Suprapubic skin (tissue), 4 donors: ENCODE data around the gene IRF2BP2. TPM values are rescaled to one million over a fixed set of nuclear protein-coding genes. Genes with fewer than 3 reads are reported as not detected.

Experiments used
- DNase-seq, 2 donors: peaks; one replicate each; pipeline ENCODE4 v3.0.0-alpha.2; 2019; ENCODE audit warnings: low spot score in 2 of 2
- H3K27ac ChIP-seq: fragments of 200-600 bp; sonication (generic); one replicate; pipeline ENCODE4 v1.5.1; 2019
- H3K27me3 ChIP-seq: fragments of 200-600 bp; sonication (generic); one replicate; pipeline ENCODE4 v1.5.1; 2019
- H3K36me3 ChIP-seq: fragments of 200-600 bp; sonication (generic); one replicate; pipeline ENCODE4 v1.5.1; 2019
- H3K4me1 ChIP-seq: fragments of 200-600 bp; sonication (generic); one replicate; pipeline ENCODE4 v1.5.1; 2019
- H3K4me3 ChIP-seq: fragments of 200-600 bp; sonication (generic); one replicate; pipeline ENCODE4 v1.5.1; 2019; ENCODE audit warnings: mild to moderate bottlenecking
- H3K9me3 ChIP-seq: fragments of 200-600 bp; sonication (generic); one replicate; pipeline ENCODE4 v1.5.1; 2019
- CTCF ChIP-seq, 2 donors: fragments of 200-600 bp in 1 of 2; fragments of 450-650 bp in 1 of 2; sonication (generic) in 1 of 2; IDR thresholded peaks; one replicate each; pipeline ENCODE4 v1.5.1; 2016 to 2019; ENCODE audit warnings: antibody characterized with exemption in 2 of 2, mild to moderate bottlenecking in 1 of 2, moderate library complexity in 1 of 2
- EP300 ChIP-seq: sonication (generic); formaldehyde crosslinking; IDR thresholded peaks from one replicate; pipeline ENCODE4 v1.6.1; 2017; ENCODE audit warnings: antibody characterized with exemption
- POLR2A ChIP-seq, 2 donors: fragments of 450-650 bp; IDR thresholded peaks; one replicate each; pipeline ENCODE4 v1.6.1; 2017; ENCODE audit warnings: antibody characterized with exemption in 2 of 2, mild to moderate bottlenecking in 2 of 2, moderate library complexity in 2 of 2
- POLR2AphosphoS5 ChIP-seq, 3 donors: sonication (generic); formaldehyde crosslinking; IDR thresholded peaks; one replicate each; pipeline ENCODE4 v1.6.1; 2017; ENCODE audit warnings: antibody characterized with exemption in 3 of 3
- WGBS: methylation state at CpG from one replicate; pipeline ENCODE4 v1.1.5; 2018; 5-methylcytosine and 5-hydroxymethylcytosine counted together
- total RNA-seq, 4 donors: library from RNA; depleted of rRNA; stranded (reverse); fragments of >200 nt; gene quantifications; one replicate each; pipeline ENCODE4 v1.1.0, GENCODE V29; 2016

The IRF2BP2 gene
- total RNA-seq, 4 donors from 2014 or later: 129 to 195 (median 159) TPM

DNA sequence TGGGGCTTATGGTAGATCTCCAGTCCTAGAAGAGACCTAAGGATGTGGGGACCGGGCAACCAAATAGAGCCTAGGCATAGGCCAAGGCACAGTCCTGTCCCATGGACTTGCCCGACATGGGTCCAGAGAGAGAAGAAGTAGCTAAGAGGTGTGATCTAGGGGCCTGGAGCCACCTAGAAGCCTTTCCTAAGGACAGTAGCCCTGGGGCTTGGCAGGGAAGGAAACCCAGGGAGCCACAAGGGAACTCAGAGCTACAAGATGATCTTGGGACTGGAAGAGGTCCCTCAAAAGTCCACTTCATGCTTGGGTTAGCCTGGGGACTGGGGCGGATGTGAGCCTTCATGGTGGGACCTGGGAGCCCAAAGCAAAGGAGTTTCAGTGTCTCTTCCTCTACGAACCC lies 18.8 kb downstream of the IRF2BP2 start:
- H3K27ac ChIP-seq: no peak overlapping the region
- no peak overlapping the region for H3K4me3 ChIP-seq
- H3K9me3 ChIP-seq: no peaks in the 10 kb centered on the region
- no peaks in the 10 kb centered on the region for H3K27me3 ChIP-seq
- DNase-seq: no peak
- peaks cover 19% of the 10 kb centered on the region for H3K4me1 ChIP-seq
- WGBS: 97% methylated on average over 4 of the region's 4 CpGs
- TF ChIP-seq POLR2AphosphoS5 (IDR thresholded peaks at IDR 0.05): no peak
- no peak for TF ChIP-seq POLR2A (IDR thresholded peaks at IDR 0.05)
- no peak for TF ChIP-seq EP300
- no peak for TF ChIP-seq CTCF (IDR thresholded peaks at IDR 0.05)
- no peaks in the 10 kb centered on the region for H3K36me3 ChIP-seq

- Histone ChIP-seq H3K36me3 (no peaks in the 10 kb centered on the region), H3K27me3 (no peaks in the 10 kb centered on the region), H3K27ac (peak overlapping the region; percentile 86), H3K4me3 (no peak overlapping the region), H3K9me3 (no peaks in the 10 kb centered on the region), H3K4me1 (peaks cover 29% of the 10 kb centered on the region)
- 49% methylated on average over 7 of the region's 7 CpGs for WGBS
- TF ChIP-seq POLR2A (IDR thresholded peaks at IDR 0.05): no peak
- no peak for TF ChIP-seq CTCF (IDR thresholded peaks at IDR 0.05)
- no peak for TF ChIP-seq POLR2AphosphoS5 (IDR thresholded peaks at IDR 0.05)
- TF ChIP-seq EP300: no peak
- DNase-seq: no peak
Observed at GRCh38 chr1:234589854-234590620, 19.9 kb downstream of the IRF2BP2 start.

GRCh38 chr1:234589064-234589800 lies 20.7 kb downstream of the IRF2BP2 start:
- WGBS: 45% methylated on average over 14 of the region's 16 CpGs
- Histone ChIP-seq H3K4me1 (peaks cover 36% of the 10 kb centered on the region), H3K4me3 (no peak overlapping the region), H3K9me3 (no peaks in the 10 kb centered on the region), H3K36me3 (no peaks in the 10 kb centered on the region), H3K27me3 (no peaks in the 10 kb centered on the region), H3K27ac (peak overlapping the region; percentile 86)
- DNase-seq: peak in 1 of 2 donors; percentile 67
- TF ChIP-seq CTCF (IDR thresholded peaks at IDR 0.05) (no peak), POLR2A (IDR thresholded peaks at IDR 0.05) (no peak), POLR2AphosphoS5 (IDR thresholded peaks at IDR 0.05) (no peak), EP300 (no peak)

GRCh38 chr1:234588386-234588785 lies 21.6 kb downstream of the IRF2BP2 start:
- Histone ChIP-seq H3K27ac (no peak overlapping the region), H3K4me1 (peaks cover 36% of the 10 kb centered on the region), H3K4me3 (no peak overlapping the region), H3K36me3 (no peaks in the 10 kb centered on the region), H3K9me3 (no peaks in the 10 kb centered on the region), H3K27me3 (no peaks in the 10 kb centered on the region)
- 54% methylated on average over 4 of the region's 4 CpGs for WGBS
- DNase-seq: no peak
- no peak for TF ChIP-seq EP300
- TF ChIP-seq POLR2AphosphoS5 (IDR thresholded peaks at IDR 0.05): no peak
- TF ChIP-seq POLR2A (IDR thresholded peaks at IDR 0.05): no peak
- TF ChIP-seq CTCF (IDR thresholded peaks at IDR 0.05): no peak

DNA sequence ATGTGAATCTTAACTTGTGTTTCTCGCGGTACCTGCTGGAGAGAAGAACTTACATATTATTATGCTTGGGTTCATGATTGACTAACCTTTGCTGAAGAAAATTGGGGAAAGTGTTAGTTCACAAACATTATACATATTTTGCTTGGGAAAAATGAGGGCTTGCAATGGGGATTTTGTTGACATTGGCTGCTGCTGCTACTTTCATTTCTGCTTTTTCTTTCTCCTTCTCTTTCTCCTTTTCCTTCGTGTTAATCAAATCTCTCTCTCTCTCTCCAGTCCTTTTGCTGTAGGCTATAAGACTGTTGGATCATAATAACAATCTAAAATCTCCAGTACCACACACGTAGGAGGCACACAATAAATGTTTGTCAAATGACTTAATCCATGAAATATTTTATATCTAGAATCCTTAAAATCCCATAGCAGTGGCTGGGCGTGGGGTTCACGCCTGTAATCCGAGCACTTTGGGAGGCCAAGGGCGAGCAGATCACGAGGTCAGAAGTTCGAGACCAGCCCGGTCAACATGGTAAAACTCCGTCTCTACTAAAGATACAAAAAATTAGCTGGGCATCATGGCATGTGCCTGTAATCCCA lies 23.0 kb downstream of the IRF2BP2 start:
- TF ChIP-seq POLR2A (IDR thresholded peaks at IDR 0.05) (no peak), POLR2AphosphoS5 (IDR thresholded peaks at IDR 0.05) (no peak), CTCF (IDR thresholded peaks at IDR 0.05) (no peak), EP300 (no peak)
- H3K4me1 ChIP-seq: peaks cover 36% of the 10 kb centered on the region
- H3K36me3 ChIP-seq: no peaks in the 10 kb centered on the region
- no peaks in the 10 kb centered on the region for H3K9me3 ChIP-seq
- whole genome bisulfite sequencing: 83% methylated on average over 12 of the region's 12 CpGs
- H3K4me3 ChIP-seq: no peak overlapping the region
- H3K27ac ChIP-seq: no peak overlapping the region
- H3K27me3 ChIP-seq: no peaks in the 10 kb centered on the region
- DNase-seq: no peak
